SK-N-MC (cell line): ENCODE data around the gene PTPRN2.

ENCODE experiments used
- EZH2 ChIP-seq: fragments of 200-600 bp; sonication (generic); IDR thresholded peaks from one replicate; pipeline ENCODE4 v1.6.1; 2017; ENCODE audit warnings: antibody characterized with exemption
- FOXP2 ChIP-seq: optimal IDR thresholded peaks from 2 replicates; pipeline ENCODE3; 2011; ENCODE audit warnings: mild to moderate bottlenecking, moderate library complexity; ENCODE audit not compliant: insufficient read depth; ENCODE audit errors: extremely low read length, control extremely low read depth
- POLR2AphosphoS5 ChIP-seq: IDR thresholded peaks from 2 replicates; pipeline ENCODE4 v1.6.1; 2012; ENCODE audit warnings: mild to moderate bottlenecking, low read depth, low read length, borderline replicate concordance

- TF ChIP-seq POLR2AphosphoS5, result no peak
- no peak for TF ChIP-seq EZH2
- TF ChIP-seq FOXP2, result no peak
These were observed 833.2 kb downstream of the PTPRN2 start for GRCh38 chr7:157754416-157754790.
